ENCODE results near the gene CCHCR1.

CCHCR1 gene

GRCh38 chr6:31180500-31180899, 22.9 kb upstream of the CCHCR1 start:
- peak; percentile 28 for DNase-seq
- TF ChIP-seq, protein P1, sequence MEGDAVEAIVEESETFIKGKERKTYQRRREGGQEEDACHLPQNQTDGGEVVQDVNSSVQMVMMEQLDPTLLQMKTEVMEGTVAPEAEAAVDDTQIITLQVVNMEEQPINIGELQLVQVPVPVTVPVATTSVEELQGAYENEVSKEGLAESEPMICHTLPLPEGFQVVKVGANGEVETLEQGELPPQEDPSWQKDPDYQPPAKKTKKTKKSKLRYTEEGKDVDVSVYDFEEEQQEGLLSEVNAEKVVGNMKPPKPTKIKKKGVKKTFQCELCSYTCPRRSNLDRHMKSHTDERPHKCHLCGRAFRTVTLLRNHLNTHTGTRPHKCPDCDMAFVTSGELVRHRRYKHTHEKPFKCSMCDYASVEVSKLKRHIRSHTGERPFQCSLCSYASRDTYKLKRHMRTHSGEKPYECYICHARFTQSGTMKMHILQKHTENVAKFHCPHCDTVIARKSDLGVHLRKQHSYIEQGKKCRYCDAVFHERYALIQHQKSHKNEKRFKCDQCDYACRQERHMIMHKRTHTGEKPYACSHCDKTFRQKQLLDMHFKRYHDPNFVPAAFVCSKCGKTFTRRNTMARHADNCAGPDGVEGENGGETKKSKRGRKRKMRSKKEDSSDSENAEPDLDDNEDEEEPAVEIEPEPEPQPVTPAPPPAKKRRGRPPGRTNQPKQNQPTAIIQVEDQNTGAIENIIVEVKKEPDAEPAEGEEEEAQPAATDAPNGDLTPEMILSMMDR (IDR thresholded peaks at IDR 0.05; ENCODE audit: low read depth, low read length, missing control alignments) = no peak
- H3K27me3 ChIP-seq (replicated peaks) = no peaks in the 10 kb centered on the region
- H3K27ac ChIP-seq = no peak overlapping the region
- H3K36me3 ChIP-seq (replicated peaks) = no peaks in the 10 kb centered on the region
- peak overlapping the region; percentile 44 for H3K4me3 ChIP-seq (ENCODE audit: low read depth, low read length)
- in situ Hi-C loops (cut with HindIII; ENCODE audit: low pct_ligation_motif_present, low sequenced_read_pairs) = no loop called here

DNA sequence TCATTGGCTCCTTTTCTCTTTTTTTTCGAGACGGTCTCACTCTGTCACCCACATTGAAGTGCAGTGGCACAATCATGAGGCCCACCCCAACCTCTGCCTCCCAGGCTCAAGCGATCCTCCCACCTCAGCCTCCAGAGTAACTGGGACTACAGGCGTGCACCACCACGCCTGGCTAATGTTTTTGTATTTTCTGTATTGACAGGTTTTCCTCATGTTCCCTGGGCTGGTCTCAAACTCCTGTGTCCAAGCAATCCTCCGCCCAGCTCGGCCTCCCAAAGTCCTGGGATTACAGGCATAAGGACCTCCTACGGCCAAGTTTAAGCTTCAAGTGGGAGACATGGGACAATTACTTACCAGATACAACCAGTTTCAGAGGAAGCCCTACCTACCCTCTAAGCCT, 22.3 kb upstream of the CCHCR1 start:
- DNase-seq = no peak
- no peak overlapping the region for H3K27ac ChIP-seq
- TF ChIP-seq, protein P1 (IDR thresholded peaks at IDR 0.05; ENCODE audit: low read depth, low read length, missing control alignments) = no peak
- no peaks in the 10 kb centered on the region for H3K36me3 ChIP-seq (replicated peaks)
- in situ Hi-C loops (cut with HindIII; ENCODE audit: low pct_ligation_motif_present, low sequenced_read_pairs) = no loop called here
- peak overlapping the region; percentile 44 for H3K4me3 ChIP-seq (ENCODE audit: low read depth, low read length)
- no peaks in the 10 kb centered on the region for H3K27me3 ChIP-seq (replicated peaks)

DNA sequence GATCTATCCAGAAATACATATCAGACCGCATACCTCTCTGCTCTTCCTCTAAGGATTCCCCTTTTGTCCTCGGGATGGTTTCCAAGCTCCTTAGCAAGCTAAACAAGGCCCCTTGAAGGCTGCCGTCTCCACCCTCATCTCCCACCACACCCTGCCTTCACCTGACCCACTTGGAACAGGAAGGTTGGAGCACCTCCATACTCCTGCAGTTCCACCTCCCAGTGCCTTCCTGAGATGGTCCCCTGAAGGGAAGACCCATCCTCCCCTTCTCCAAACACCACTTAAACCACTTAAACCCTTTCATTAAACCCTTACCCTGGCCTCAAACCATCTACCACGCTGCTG, 21.4 kb upstream of the CCHCR1 start:
- no peaks in the 10 kb centered on the region for H3K27me3 ChIP-seq (replicated peaks)
- no peaks in the 10 kb centered on the region for H3K36me3 ChIP-seq (replicated peaks)
- in situ Hi-C loops (cut with HindIII; ENCODE audit: low pct_ligation_motif_present, low sequenced_read_pairs) = no loop called here
- no peak overlapping the region for H3K27ac ChIP-seq
- TF ChIP-seq, protein P1 (IDR thresholded peaks at IDR 0.05; ENCODE audit: low read depth, low read length, missing control alignments) = no peak
- H3K4me3 ChIP-seq (ENCODE audit: low read depth, low read length) = no peak overlapping the region
- no peak for DNase-seq

GRCh38 chr6:31178143-31179041, 20.8 kb upstream of the CCHCR1 start:
- TF ChIP-seq, protein P1 (IDR thresholded peaks at IDR 0.05; ENCODE audit: low read depth, low read length, missing control alignments) = no peak
- Histone ChIP-seq H3K27ac (no peak overlapping the region), H3K27me3 (replicated peaks) (no peaks in the 10 kb centered on the region), H3K4me3 (ENCODE audit: low read depth, low read length) (no peak overlapping the region), H3K36me3 (replicated peaks) (no peaks in the 10 kb centered on the region)
- DNase-seq = no peak
- in situ Hi-C loops (cut with HindIII; ENCODE audit: low pct_ligation_motif_present, low sequenced_read_pairs) = no loop called here

GRCh38 chr6:31175971-31176370, 18.4 kb upstream of the CCHCR1 start:
- H3K27ac ChIP-seq = no peak overlapping the region
- peak; percentile 32 for DNase-seq
- in situ Hi-C loops (cut with HindIII; ENCODE audit: low pct_ligation_motif_present, low sequenced_read_pairs) = no loop called here
- no peak overlapping the region for H3K4me3 ChIP-seq (ENCODE audit: low read depth, low read length)
- H3K36me3 ChIP-seq (replicated peaks) = no peaks in the 10 kb centered on the region
- TF ChIP-seq, protein P1 (IDR thresholded peaks at IDR 0.05; ENCODE audit: low read depth, low read length, missing control alignments) = no peak
- no peaks in the 10 kb centered on the region for H3K27me3 ChIP-seq (replicated peaks)

DNA sequence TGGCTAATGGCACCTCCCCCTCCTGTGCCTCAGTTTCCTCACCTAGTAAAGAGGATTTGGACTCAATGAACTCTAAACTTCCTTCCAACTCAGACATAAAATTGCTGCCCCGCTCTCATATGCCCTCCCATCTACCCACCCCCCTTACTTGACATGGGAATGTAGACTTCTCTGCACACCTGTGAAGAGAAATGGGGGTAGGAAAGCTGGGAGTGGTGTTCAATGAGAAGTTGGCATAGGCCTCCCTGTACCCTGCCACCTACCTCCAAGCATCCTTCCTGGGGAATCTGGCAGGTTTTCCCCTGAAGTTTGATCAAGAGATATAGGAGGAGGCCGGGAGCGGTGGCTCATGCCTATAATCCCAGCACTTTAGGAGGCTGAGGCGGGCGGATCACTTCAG, 16.8 kb upstream of the CCHCR1 start:
- in situ Hi-C loops (cut with HindIII; ENCODE audit: low pct_ligation_motif_present, low sequenced_read_pairs) = no loop called here
- no peak overlapping the region for H3K27ac ChIP-seq
- TF ChIP-seq, protein P1 (IDR thresholded peaks at IDR 0.05; ENCODE audit: low read depth, low read length, missing control alignments) = no peak

More for the DNA sequence above, 16.8 kb upstream of the CCHCR1 start:
- Histone ChIP-seq H3K36me3 (replicated peaks) (no peaks in the 10 kb centered on the region), H3K4me3 (ENCODE audit: low read depth, low read length) (no peak overlapping the region), H3K27me3 (replicated peaks) (no peaks in the 10 kb centered on the region)
- DNase-seq = no peak

Measured in brain microvascular endothelial cell (primary cell).